Upper lobe of left lung (tissue), 6 donors: ENCODE data around the gene PRDM2. TPM values are rescaled to one million over a fixed set of nuclear protein-coding genes. Genes with fewer than 3 reads are reported as not detected.

ENCODE experiments used
- ATAC-seq, 2 donors: fragments of 200-7000 bp; cut with Tn5 transposase; one replicate each; pipeline ENCODE4 v1.9.1; 2022; ENCODE audit warnings: mild to moderate bottlenecking in 2 of 2, moderate library complexity in 2 of 2; ENCODE audit not compliant: low FRiP score in 2 of 2
- DNase-seq, 2 donors: peaks; one replicate each; pipeline ENCODE4 v3.0.0-alpha.2; 2019 to 2020
- H3K27ac ChIP-seq, 4 donors: fragments of 200-600 bp; sonication (generic); one replicate each; pipeline ENCODE4 v1.5.1; 2016 to 2019
- H3K27me3 ChIP-seq, 4 donors: fragments of 200-600 bp; sonication (generic); one replicate each; pipeline ENCODE4 v1.5.1; 2017 to 2019
- H3K36me3 ChIP-seq, 4 donors: fragments of 200-600 bp; sonication (generic); one replicate each; pipeline ENCODE4 v1.5.1; 2016 to 2019
- H3K4me1 ChIP-seq, 4 donors: fragments of 200-600 bp; sonication (generic); one replicate each; pipeline ENCODE4 v1.5.1; 2018 to 2019
- H3K4me3 ChIP-seq, 4 donors: fragments of 200-600 bp; sonication (generic); one replicate each; pipeline ENCODE4 v1.5.1; 2017 to 2019; ENCODE audit warnings: mild to moderate bottlenecking in 2 of 4, moderate library complexity in 1 of 4
- H3K9me3 ChIP-seq, 4 donors: fragments of 200-600 bp; sonication (generic); one replicate each; pipeline ENCODE4 v1.5.1; 2018 to 2019
- EP300 ChIP-seq, 4 donors: sonication (generic); formaldehyde crosslinking; IDR thresholded peaks; one replicate each; pipeline ENCODE4 v1.5.1; 2017; ENCODE audit warnings: antibody characterized with exemption in 4 of 4, control low read depth in 2 of 4
- POLR2A ChIP-seq, 4 donors: fragments of 450-650 bp; IDR thresholded peaks; one replicate each; pipeline ENCODE4 v1.5.1; 2016 to 2017; ENCODE audit warnings: antibody characterized with exemption in 4 of 4, mild to moderate bottlenecking in 2 of 4
- POLR2AphosphoS5 ChIP-seq, 2 donors: sonication (generic); formaldehyde crosslinking; IDR thresholded peaks; one replicate each; pipeline ENCODE4 v1.5.1; 2017; ENCODE audit warnings: antibody characterized with exemption in 2 of 2
- WGBS, 2 donors: methylation state at CpG; one replicate each; pipeline ENCODE4 v1.1.5; 2017 to 2018; 5-methylcytosine and 5-hydroxymethylcytosine counted together
- total RNA-seq, 6 donors: library from RNA; depleted of rRNA in 4 of 6; stranded (reverse); fragments of >200 nt in 4 of 6; gene quantifications; one replicate each; pipeline versions ENCODE4 v1.1.0 to v1.2.1, GENCODE V29; 2016 to 2021
- TF ChIP-seq, protein P1 (sequence below), 6 experiments: fragments of 450-650 bp in 4 of 6; fragments of 200-600 bp in 2 of 6; sonication (generic) in 2 of 6; IDR thresholded peaks; one replicate each; pipeline ENCODE4 v1.5.1; 2016 to 2019; ENCODE audit warnings: antibody characterized with exemption in 6 of 6
- donor health status: DM: no; HTN: no; CAD: no; lungs with moderate emphysema.
- donor health status: DM: no; HTN: yes; CAD: no; lungs with severe emphysema.

Gene PRDM2
- total RNA-seq, 6 donors from 2014 or later, result 35.0 to 70.2 (median 40.9) TPM

DNA sequence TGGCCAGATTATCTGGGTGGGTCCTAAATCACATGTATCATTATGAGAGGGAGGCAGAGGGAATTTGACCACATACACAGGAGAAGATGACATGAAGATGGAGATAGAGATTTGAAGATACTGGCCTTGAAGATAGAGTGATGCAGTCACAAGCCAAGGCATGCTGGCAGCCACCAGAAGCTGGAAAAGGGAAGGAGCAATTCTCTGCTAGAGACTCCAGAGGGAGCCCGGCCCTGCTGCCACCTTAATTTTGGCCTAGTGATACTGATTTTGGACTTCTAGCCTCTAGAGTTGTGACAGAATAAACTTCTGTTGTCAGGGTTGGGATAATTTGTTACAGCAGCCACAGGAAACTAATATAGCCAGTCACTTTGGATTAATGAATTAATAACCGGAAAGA is 2.2 kb upstream of the PRDM2 start:
- Histone ChIP-seq H3K9me3 (peaks cover 0 to 5% (median 0%) of the 10 kb centered on the region in 4 donors), H3K36me3 (no peaks in the 10 kb centered on the region), H3K27me3 (no peaks in the 10 kb centered on the region), H3K27ac (no peak overlapping the region), H3K4me3 (no peak overlapping the region), H3K4me1 (peaks cover 0 to 15% (median 8%) of the 10 kb centered on the region in 4 donors)
- ATAC-seq (no peak), DNase-seq (no peak)
- 98 to 100% methylated on average over 2 of the region's 2 CpGs for WGBS, 2 donors
- TF ChIP-seq POLR2AphosphoS5 (IDR thresholded peaks at IDR 0.05) (no peak), EP300 (IDR thresholded peaks at IDR 0.05) (no peak)
- TF ChIP-seq, protein P1, sequence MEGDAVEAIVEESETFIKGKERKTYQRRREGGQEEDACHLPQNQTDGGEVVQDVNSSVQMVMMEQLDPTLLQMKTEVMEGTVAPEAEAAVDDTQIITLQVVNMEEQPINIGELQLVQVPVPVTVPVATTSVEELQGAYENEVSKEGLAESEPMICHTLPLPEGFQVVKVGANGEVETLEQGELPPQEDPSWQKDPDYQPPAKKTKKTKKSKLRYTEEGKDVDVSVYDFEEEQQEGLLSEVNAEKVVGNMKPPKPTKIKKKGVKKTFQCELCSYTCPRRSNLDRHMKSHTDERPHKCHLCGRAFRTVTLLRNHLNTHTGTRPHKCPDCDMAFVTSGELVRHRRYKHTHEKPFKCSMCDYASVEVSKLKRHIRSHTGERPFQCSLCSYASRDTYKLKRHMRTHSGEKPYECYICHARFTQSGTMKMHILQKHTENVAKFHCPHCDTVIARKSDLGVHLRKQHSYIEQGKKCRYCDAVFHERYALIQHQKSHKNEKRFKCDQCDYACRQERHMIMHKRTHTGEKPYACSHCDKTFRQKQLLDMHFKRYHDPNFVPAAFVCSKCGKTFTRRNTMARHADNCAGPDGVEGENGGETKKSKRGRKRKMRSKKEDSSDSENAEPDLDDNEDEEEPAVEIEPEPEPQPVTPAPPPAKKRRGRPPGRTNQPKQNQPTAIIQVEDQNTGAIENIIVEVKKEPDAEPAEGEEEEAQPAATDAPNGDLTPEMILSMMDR (IDR thresholded peaks at IDR 0.05), result no peak

DNA sequence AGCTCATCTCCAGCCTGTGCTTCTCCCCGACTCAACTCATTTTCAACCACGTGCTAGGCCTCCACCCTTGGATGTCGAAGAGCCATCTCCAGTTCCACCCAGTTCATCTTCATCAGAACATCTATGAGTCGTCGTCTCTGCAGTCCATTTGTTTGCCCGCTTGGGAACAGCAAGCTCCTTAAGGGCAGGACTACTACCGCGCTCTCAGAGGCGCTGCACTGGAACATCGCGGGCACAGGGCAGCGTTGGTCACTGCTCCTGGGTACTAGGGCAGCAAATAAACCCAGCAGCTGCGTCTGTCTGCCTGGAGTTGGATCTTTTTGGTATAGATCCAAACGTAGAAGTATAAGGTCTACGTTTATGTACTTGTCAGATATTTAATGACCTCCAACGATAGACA is 478 bp upstream of the PRDM2 start:
- DNase-seq (no peak), ATAC-seq (peak in 1 of 2 donors; percentile 33)
- H3K36me3 ChIP-seq, result no peaks in the 10 kb centered on the region
- peaks cover 0 to 5% (median 0%) of the 10 kb centered on the region in 4 donors for H3K9me3 ChIP-seq
- H3K4me1 ChIP-seq, result peaks cover 0 to 15% (median 8%) of the 10 kb centered on the region in 4 donors
- WGBS, 2 donors, result 60 to 71% methylated on average over 16 of the region's 16 CpGs
- peak overlapping the region; percentile 92 to 97 (median 95) for H3K27ac ChIP-seq
- no peaks in the 10 kb centered on the region for H3K27me3 ChIP-seq
- peak overlapping the region; percentile 50 to 93 (median 81) for H3K4me3 ChIP-seq
- no peak for TF ChIP-seq POLR2A (IDR thresholded peaks at IDR 0.05)
- TF ChIP-seq, protein P1 (IDR thresholded peaks at IDR 0.05), result no peak

DNA sequence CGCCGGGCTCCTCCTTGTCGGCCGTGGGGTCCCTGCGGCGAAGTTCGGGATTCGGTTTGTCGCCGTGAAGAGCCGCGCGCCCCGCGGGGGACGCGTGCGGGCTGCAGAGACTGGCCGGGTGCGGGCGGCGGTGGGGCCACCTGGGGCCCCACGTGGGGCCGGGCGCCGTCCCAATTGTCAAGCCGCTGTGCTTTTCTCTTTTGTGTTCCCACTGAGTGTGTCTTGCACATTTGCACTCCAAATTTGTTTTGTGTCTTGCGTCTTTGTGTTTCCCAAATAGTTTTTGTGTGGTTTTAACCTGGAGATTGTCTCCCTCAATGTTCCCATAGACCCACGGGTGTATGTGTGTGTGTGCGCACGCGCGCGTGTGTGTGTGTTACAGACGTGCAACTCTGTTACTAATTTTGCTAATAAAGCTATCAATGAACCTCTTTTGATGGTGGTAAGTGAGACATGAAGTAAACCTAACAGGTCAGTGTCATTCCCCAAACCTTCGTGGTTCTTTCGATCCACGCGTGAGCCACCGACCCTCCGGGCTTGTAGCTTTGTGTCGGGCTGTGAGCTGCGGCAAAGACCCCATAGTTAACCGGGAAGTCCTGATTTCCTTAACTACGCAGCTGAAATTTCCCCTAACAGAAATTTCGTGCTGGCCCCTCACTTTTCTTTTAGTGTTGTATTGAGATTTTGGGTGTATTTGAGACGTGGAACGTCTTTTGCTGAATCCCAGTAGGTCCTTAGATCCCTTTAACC is 708 bp downstream of the PRDM2 start:
- DNase-seq, result peak; percentile 34 to 93
- Histone ChIP-seq H3K9me3 (peaks cover 0 to 5% (median 0%) of the 10 kb centered on the region in 4 donors), H3K4me1 (peaks cover 0 to 15% (median 8%) of the 10 kb centered on the region in 4 donors), H3K36me3 (no peaks in the 10 kb centered on the region), H3K4me3 (peak overlapping the region; percentile 31 to 93 (median 81)), H3K27ac (peak overlapping the region; percentile 92 to 97 (median 95)), H3K27me3 (no peaks in the 10 kb centered on the region)
- peak in 1 of 2 donors; percentile 70 for ATAC-seq
- WGBS, 2 donors, result 15 to 17% methylated on average over 31 to 39 of the region's 48 CpGs
- TF ChIP-seq, protein P1 (IDR thresholded peaks at IDR 0.05), result no peak
- no peak for TF ChIP-seq EP300 (IDR thresholded peaks at IDR 0.05)
- no peak for TF ChIP-seq POLR2AphosphoS5 (IDR thresholded peaks at IDR 0.05)
- no peak for TF ChIP-seq POLR2A (IDR thresholded peaks at IDR 0.05)

DNA sequence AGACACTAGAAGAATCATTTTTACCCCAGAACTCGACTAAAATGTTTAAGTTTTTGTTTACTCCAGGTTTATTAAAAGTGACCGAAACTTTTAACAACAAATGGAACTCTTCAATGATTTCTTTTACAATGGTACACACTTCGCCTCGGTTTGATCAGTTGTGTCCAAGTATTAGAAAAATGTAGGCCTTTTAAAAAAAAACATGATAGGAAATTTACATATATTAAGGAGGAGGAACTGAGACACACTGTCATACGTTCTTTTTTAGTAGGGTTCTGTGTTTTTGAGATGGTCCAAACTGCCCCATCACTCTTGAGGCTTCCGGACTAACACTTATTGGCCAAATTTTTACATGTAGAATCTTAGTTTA is 1.3 kb downstream of the PRDM2 start:
- peak overlapping the region; percentile 92 to 97 (median 95) for H3K27ac ChIP-seq
- peak overlapping the region in 3 of 4 donors; percentile 80 to 93 (median 82) for H3K4me3 ChIP-seq
- peaks cover 0 to 15% (median 8%) of the 10 kb centered on the region in 4 donors for H3K4me1 ChIP-seq
- ATAC-seq, result no peak
- H3K9me3 ChIP-seq, result peaks cover 0 to 5% (median 0%) of the 10 kb centered on the region in 4 donors
- no peaks in the 10 kb centered on the region for H3K27me3 ChIP-seq
- no peaks in the 10 kb centered on the region for H3K36me3 ChIP-seq
- DNase-seq, result no peak
- TF ChIP-seq POLR2AphosphoS5 (IDR thresholded peaks at IDR 0.05) (no peak), POLR2A (IDR thresholded peaks at IDR 0.05) (no peak)
- 70 to 76% methylated on average over 6 of the region's 6 CpGs for WGBS, 2 donors

DNA sequence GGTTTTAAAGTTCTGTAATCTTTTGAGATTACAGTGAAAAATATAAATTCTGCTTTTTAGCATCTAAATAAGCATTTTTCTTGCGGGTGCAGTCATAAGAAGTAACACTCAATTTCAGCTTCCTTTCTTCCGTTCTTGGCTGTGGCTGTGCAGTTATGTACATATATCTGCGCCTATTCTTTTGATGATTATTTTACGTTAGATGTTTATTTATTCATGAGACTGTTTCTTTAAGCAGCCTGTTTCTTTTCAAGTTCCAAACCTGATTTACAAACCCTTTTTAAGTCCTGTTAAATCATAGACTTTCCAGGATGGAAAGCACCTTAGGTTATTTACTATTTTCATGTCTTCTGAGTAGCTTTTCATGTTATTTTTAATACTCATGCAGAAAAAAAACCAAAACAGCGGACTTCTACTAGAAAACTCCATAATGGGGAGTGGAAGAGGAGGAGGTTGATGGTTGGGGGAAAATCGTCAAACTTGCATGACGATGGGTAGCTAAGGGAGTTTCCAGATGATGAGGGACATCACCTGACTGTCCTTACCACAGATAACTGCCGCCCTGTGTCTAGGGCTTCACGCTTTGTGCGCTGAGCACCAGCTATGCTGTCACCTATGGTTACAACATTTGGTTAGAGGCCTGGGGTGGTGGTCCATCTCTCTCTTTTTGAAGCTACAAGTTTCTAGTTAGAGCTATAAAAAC is 2.6 kb downstream of the PRDM2 start:
- no peak for ATAC-seq
- Histone ChIP-seq H3K4me1 (peaks cover 0 to 15% (median 8%) of the 10 kb centered on the region in 4 donors), H3K4me3 (no peak overlapping the region), H3K27ac (no peak overlapping the region), H3K27me3 (no peaks in the 10 kb centered on the region), H3K36me3 (no peaks in the 10 kb centered on the region), H3K9me3 (peaks cover 0 to 3% (median 0%) of the 10 kb centered on the region in 4 donors)
- no peak for DNase-seq
- TF ChIP-seq, protein P1 (IDR thresholded peaks at IDR 0.05), result no peak
- no peak for TF ChIP-seq EP300 (IDR thresholded peaks at IDR 0.05)
- no peak for TF ChIP-seq POLR2AphosphoS5 (IDR thresholded peaks at IDR 0.05)
- TF ChIP-seq POLR2A (IDR thresholded peaks at IDR 0.05), result no peak
- WGBS, 2 donors, result 70 to 80% methylated on average over 10 of the region's 10 CpGs
